ENCODE data around the gene PCMT1.

PCMT1 gene

GRCh38 chr6:149820506-149820905 is 71.0 kb downstream of the PCMT1 start:
- Histone ChIP-seq H3K23ac (ENCODE audit: low read length) (no peak overlapping the region), H4K5ac (ENCODE audit: low read length) (no peak overlapping the region), H3K79me2 (ENCODE audit: control insufficient read depth, insufficient read depth, low read length) (no peaks in the 10 kb centered on the region), H3K27ac (ENCODE audit: low read depth, low read length) (no peak overlapping the region), H3K27me3 (ENCODE audit: insufficient read depth, low read length, poor library complexity) (no peaks in the 10 kb centered on the region), H3K9ac (ENCODE audit: low read length) (no peak overlapping the region), H2BK15ac (replicated peaks; ENCODE audit: low read depth) (no peak overlapping the region), H3K56ac (ENCODE audit: low read length) (no peak overlapping the region), H3K4ac (ENCODE audit: low read depth, low read length) (no peak overlapping the region), H2BK5ac (ENCODE audit: low read length) (no peak overlapping the region), H2AK5ac (ENCODE audit: low read length) (no peak overlapping the region), H2BK120ac (ENCODE audit: low read depth, low read length) (no peak overlapping the region), H3K79me1 (ENCODE audit: low read length) (no peaks in the 10 kb centered on the region), H3K4me2 (ENCODE audit: low read length) (no peak overlapping the region), H3K18ac (ENCODE audit: low read length) (no peak overlapping the region), H3K36me3 (ENCODE audit: control insufficient read depth, insufficient read depth, low read length) (no peaks in the 10 kb centered on the region), H3K4me3 (ENCODE audit: low read length) (no peak overlapping the region), H4K8ac (ENCODE audit: low read depth, low read length) (no peak overlapping the region), H3K4me1 (ENCODE audit: control insufficient read depth, low read depth, low read length) (no peaks in the 10 kb centered on the region)
- WGBS (ENCODE audit: extremely low coverage, insufficient coverage, low lambda C conversion rate), result no CpG with 5 or more reads among the region's 7 CpGs
- DNase-seq, result no peak

GRCh38 chr6:149821492-149821891 is 72.0 kb downstream of the PCMT1 start:
- H2BK15ac ChIP-seq (replicated peaks; ENCODE audit: low read depth), result no peak overlapping the region
- no peak overlapping the region for H3K4ac ChIP-seq (ENCODE audit: low read depth, low read length)
- no peak overlapping the region for H4K5ac ChIP-seq (ENCODE audit: low read length)
- no peak overlapping the region for H4K8ac ChIP-seq (ENCODE audit: low read depth, low read length)
- no CpG with 5 or more reads among the region's 1 CpG for WGBS (ENCODE audit: extremely low coverage, insufficient coverage, low lambda C conversion rate)
- no peak overlapping the region for H3K18ac ChIP-seq (ENCODE audit: low read length)
- H3K4me2 ChIP-seq (ENCODE audit: low read length), result no peak overlapping the region
- H3K4me3 ChIP-seq (ENCODE audit: low read length), result no peak overlapping the region
- H2BK5ac ChIP-seq (ENCODE audit: low read length), result no peak overlapping the region
- H3K9ac ChIP-seq (ENCODE audit: low read length), result no peak overlapping the region
- no peaks in the 10 kb centered on the region for H3K4me1 ChIP-seq (ENCODE audit: control insufficient read depth, low read depth, low read length)
- H3K79me1 ChIP-seq (ENCODE audit: low read length), result no peaks in the 10 kb centered on the region
- no peak for DNase-seq
- no peaks in the 10 kb centered on the region for H3K79me2 ChIP-seq (ENCODE audit: control insufficient read depth, insufficient read depth, low read length)
- no peak overlapping the region for H3K23ac ChIP-seq (ENCODE audit: low read length)
- no peaks in the 10 kb centered on the region for H3K36me3 ChIP-seq (ENCODE audit: control insufficient read depth, insufficient read depth, low read length)
- H2AK5ac ChIP-seq (ENCODE audit: low read length), result no peak overlapping the region
- H3K27ac ChIP-seq (ENCODE audit: low read depth, low read length), result no peak overlapping the region
- H2BK120ac ChIP-seq (ENCODE audit: low read depth, low read length), result no peak overlapping the region
- H3K27me3 ChIP-seq (ENCODE audit: insufficient read depth, low read length, poor library complexity), result no peaks in the 10 kb centered on the region
- no peak overlapping the region for H3K56ac ChIP-seq (ENCODE audit: low read length)

GRCh38 chr6:149823013-149823412 is 73.5 kb downstream of the PCMT1 start:
- H3K4ac ChIP-seq (ENCODE audit: low read depth, low read length), result no peak overlapping the region
- no peak overlapping the region for H4K8ac ChIP-seq (ENCODE audit: low read depth, low read length)
- no peak overlapping the region for H2BK120ac ChIP-seq (ENCODE audit: low read depth, low read length)
- H3K4me3 ChIP-seq (ENCODE audit: low read length), result no peak overlapping the region
- H4K5ac ChIP-seq (ENCODE audit: low read length), result no peak overlapping the region
- H3K18ac ChIP-seq (ENCODE audit: low read length), result no peak overlapping the region
- H2AK5ac ChIP-seq (ENCODE audit: low read length), result no peak overlapping the region
- no peak overlapping the region for H2BK5ac ChIP-seq (ENCODE audit: low read length)
- no peaks in the 10 kb centered on the region for H3K4me1 ChIP-seq (ENCODE audit: control insufficient read depth, low read depth, low read length)
- no peaks in the 10 kb centered on the region for H3K79me1 ChIP-seq (ENCODE audit: low read length)
- H3K36me3 ChIP-seq (ENCODE audit: control insufficient read depth, insufficient read depth, low read length), result no peaks in the 10 kb centered on the region
- H2BK15ac ChIP-seq (replicated peaks; ENCODE audit: low read depth), result no peak overlapping the region
- no peak overlapping the region for H3K56ac ChIP-seq (ENCODE audit: low read length)
- no peak overlapping the region for H3K23ac ChIP-seq (ENCODE audit: low read length)
- H3K27ac ChIP-seq (ENCODE audit: low read depth, low read length), result no peak overlapping the region
- no CpG with 5 or more reads among the region's 4 CpGs for WGBS (ENCODE audit: extremely low coverage, insufficient coverage, low lambda C conversion rate)
- DNase-seq, result no peak
- H3K27me3 ChIP-seq (ENCODE audit: insufficient read depth, low read length, poor library complexity), result no peaks in the 10 kb centered on the region
- no peak overlapping the region for H3K4me2 ChIP-seq (ENCODE audit: low read length)
- H3K9ac ChIP-seq (ENCODE audit: low read length), result no peak overlapping the region
- no peaks in the 10 kb centered on the region for H3K79me2 ChIP-seq (ENCODE audit: control insufficient read depth, insufficient read depth, low read length)

- no peak overlapping the region for H3K18ac ChIP-seq (ENCODE audit: low read length)
- no peaks in the 10 kb centered on the region for H3K79me2 ChIP-seq (ENCODE audit: control insufficient read depth, insufficient read depth, low read length)
- no peak overlapping the region for H3K4me3 ChIP-seq (ENCODE audit: low read length)
- DNase-seq, result no peak
- no peak overlapping the region for H4K8ac ChIP-seq (ENCODE audit: low read depth, low read length)
- no peak overlapping the region for H3K9ac ChIP-seq (ENCODE audit: low read length)
- no peaks in the 10 kb centered on the region for H3K36me3 ChIP-seq (ENCODE audit: control insufficient read depth, insufficient read depth, low read length)
- no peak overlapping the region for H4K5ac ChIP-seq (ENCODE audit: low read length)
- H2BK5ac ChIP-seq (ENCODE audit: low read length), result no peak overlapping the region
- no peak overlapping the region for H2AK5ac ChIP-seq (ENCODE audit: low read length)
- WGBS (ENCODE audit: extremely low coverage, insufficient coverage, low lambda C conversion rate), result no CpG with 5 or more reads among the region's 4 CpGs
- no peak overlapping the region for H3K4me2 ChIP-seq (ENCODE audit: low read length)
- no peaks in the 10 kb centered on the region for H3K79me1 ChIP-seq (ENCODE audit: low read length)
- H3K23ac ChIP-seq (ENCODE audit: low read length), result no peak overlapping the region
- no peaks in the 10 kb centered on the region for H3K4me1 ChIP-seq (ENCODE audit: control insufficient read depth, low read depth, low read length)
- H3K27me3 ChIP-seq (ENCODE audit: insufficient read depth, low read length, poor library complexity), result no peaks in the 10 kb centered on the region
- H3K27ac ChIP-seq (ENCODE audit: low read depth, low read length), result no peak overlapping the region
- no peak overlapping the region for H3K56ac ChIP-seq (ENCODE audit: low read length)
- H2BK120ac ChIP-seq (ENCODE audit: low read depth, low read length), result no peak overlapping the region
- no peak overlapping the region for H3K4ac ChIP-seq (ENCODE audit: low read depth, low read length)
- no peak overlapping the region for H2BK15ac ChIP-seq (replicated peaks; ENCODE audit: low read depth)
Measured at GRCh38 chr6:149825292-149825691, 75.8 kb downstream of the PCMT1 start.

GRCh38 chr6:149830731-149831307 is 81.3 kb downstream of the PCMT1 start:
- Histone ChIP-seq H2BK5ac (ENCODE audit: low read length) (no peak overlapping the region), H3K56ac (ENCODE audit: low read length) (no peak overlapping the region), H4K5ac (ENCODE audit: low read length) (no peak overlapping the region), H3K4me1 (ENCODE audit: control insufficient read depth, low read depth, low read length) (no peaks in the 10 kb centered on the region), H3K4me3 (ENCODE audit: low read length) (no peak overlapping the region), H3K4me2 (ENCODE audit: low read length) (no peak overlapping the region), H3K18ac (ENCODE audit: low read length) (no peak overlapping the region), H3K79me2 (ENCODE audit: control insufficient read depth, insufficient read depth, low read length) (no peaks in the 10 kb centered on the region), H3K36me3 (ENCODE audit: control insufficient read depth, insufficient read depth, low read length) (no peaks in the 10 kb centered on the region), H3K27me3 (ENCODE audit: insufficient read depth, low read length, poor library complexity) (peaks cover under 1% of the 10 kb centered on the region), H2BK120ac (ENCODE audit: low read depth, low read length) (no peak overlapping the region), H2AK5ac (ENCODE audit: low read length) (no peak overlapping the region), H3K27ac (ENCODE audit: low read depth, low read length) (no peak overlapping the region), H3K79me1 (ENCODE audit: low read length) (no peaks in the 10 kb centered on the region), H3K9ac (ENCODE audit: low read length) (no peak overlapping the region), H3K4ac (ENCODE audit: low read depth, low read length) (no peak overlapping the region), H4K8ac (ENCODE audit: low read depth, low read length) (no peak overlapping the region), H2BK15ac (replicated peaks; ENCODE audit: low read depth) (no peak overlapping the region), H3K23ac (ENCODE audit: low read length) (no peak overlapping the region)
- no peak for DNase-seq
- no CpG with 5 or more reads among the region's 7 CpGs for WGBS (ENCODE audit: extremely low coverage, insufficient coverage, low lambda C conversion rate)

- WGBS (ENCODE audit: extremely low coverage, insufficient coverage, low lambda C conversion rate), result no CpG with 5 or more reads among the region's 6 CpGs
- H3K23ac ChIP-seq (ENCODE audit: low read length), result no peak overlapping the region
- H4K8ac ChIP-seq (ENCODE audit: low read depth, low read length), result no peak overlapping the region
- no peak overlapping the region for H3K4me2 ChIP-seq (ENCODE audit: low read length)
- no peak overlapping the region for H3K4ac ChIP-seq (ENCODE audit: low read depth, low read length)
- H3K56ac ChIP-seq (ENCODE audit: low read length), result no peak overlapping the region
- no peak overlapping the region for H3K18ac ChIP-seq (ENCODE audit: low read length)
- H3K27me3 ChIP-seq (ENCODE audit: insufficient read depth, low read length, poor library complexity), result peaks cover 1% of the 10 kb centered on the region
- no peak overlapping the region for H2AK5ac ChIP-seq (ENCODE audit: low read length)
- H4K5ac ChIP-seq (ENCODE audit: low read length), result no peak overlapping the region
- no peak overlapping the region for H2BK15ac ChIP-seq (replicated peaks; ENCODE audit: low read depth)
- no peak overlapping the region for H2BK120ac ChIP-seq (ENCODE audit: low read depth, low read length)
- no peak for DNase-seq
- no peaks in the 10 kb centered on the region for H3K79me1 ChIP-seq (ENCODE audit: low read length)
- H3K79me2 ChIP-seq (ENCODE audit: control insufficient read depth, insufficient read depth, low read length), result no peaks in the 10 kb centered on the region
- H3K4me3 ChIP-seq (ENCODE audit: low read length), result no peak overlapping the region
- H2BK5ac ChIP-seq (ENCODE audit: low read length), result no peak overlapping the region
- H3K27ac ChIP-seq (ENCODE audit: low read depth, low read length), result no peak overlapping the region
- no peaks in the 10 kb centered on the region for H3K36me3 ChIP-seq (ENCODE audit: control insufficient read depth, insufficient read depth, low read length)
- no peaks in the 10 kb centered on the region for H3K4me1 ChIP-seq (ENCODE audit: control insufficient read depth, low read depth, low read length)
- H3K9ac ChIP-seq (ENCODE audit: low read length), result no peak overlapping the region
Measured at GRCh38 chr6:149831308-149831820, 81.8 kb downstream of the PCMT1 start.
